SK-N-SH (cell line): Measurements from ENCODE around the gene CANX. TPM values are rescaled to one million over a fixed set of nuclear protein-coding genes. Genes with fewer than 3 reads are reported as not detected.

Source experiments
- CTCF ChIA-PET: fragments of 300-600, 350-600 bp; formaldehyde crosslinking; extraction: SDS; loops from one replicate; lab custom pipeline; 2021; lab: Yijun Ruan, JAX
- POLR2A ChIA-PET: fragments of 350-600 bp; sonication (Branson Sonifier 250); formaldehyde crosslinking; extraction: SDS; loops from one replicate; lab custom pipeline; 2020; ENCODE audit warnings: antibody characterized with exemption, inconsistent platforms; lab: Yijun Ruan, JAX
- DNase-seq: peaks from one replicate; pipeline ENCODE4 v3.0.0; 2012
- H2AFZ ChIP-seq: fragments of 200-600 bp; sonication (generic); 2 replicates; pipeline ENCODE4 v1.8.1; 2016; ENCODE audit warnings: antibody characterized with exemption, mild to moderate bottlenecking, low read depth
- H3F3A ChIP-seq: fragments of 200-600 bp; sonication (generic); replicated peaks from 2 replicates; pipeline ENCODE3; 2016; ENCODE audit warnings: antibody characterized with exemption, mild to moderate bottlenecking; ENCODE audit not compliant: insufficient read depth
- H3K27ac ChIP-seq, 2 experiments: fragments of 200-500 bp in 1 of 2; fragments of 200-600 bp in 1 of 2; sonication (Bioruptor generic) in 1 of 2; sonication (generic), shearing (Covaris generic) in 1 of 2; 2 replicates each; pipeline versions ENCODE4 v1.5.1 to v1.6.1; 2014 to 2016; ENCODE audit warnings: low read depth in 2 of 2, inconsistent platforms in 1 of 2, low read length in 1 of 2, mild to moderate bottlenecking in 1 of 2, mixed read lengths in 1 of 2
- H3K27me3 ChIP-seq: fragments of 200-600 bp; sonication (generic), shearing (Covaris generic); 2 replicates; pipeline ENCODE4 v1.6.1; 2016; ENCODE audit warnings: mixed run types; ENCODE audit not compliant: insufficient read depth
- H3K36me3 ChIP-seq, 2 experiments: fragments of 200-500 bp in 1 of 2; fragments of 200-600 bp in 1 of 2; sonication (Bioruptor generic) in 1 of 2; sonication (generic) in 1 of 2; replicated peaks in 1 of 2; 2 replicates each; pipeline versions ENCODE3 to v1.5.1; 2014 to 2016; ENCODE audit warnings: low read length in 1 of 2, mild to moderate bottlenecking in 1 of 2; ENCODE audit not compliant: insufficient read depth in 2 of 2, control insufficient read depth in 1 of 2
- H3K4me1 ChIP-seq, 2 experiments: fragments of 200-500 bp in 1 of 2; fragments of 200-600 bp in 1 of 2; sonication (Bioruptor generic) in 1 of 2; sonication (generic), shearing (Covaris generic) in 1 of 2; 2 replicates each; pipeline versions ENCODE4 v1.5.1 to v1.6.1; 2014 to 2016; ENCODE audit warnings: low read depth in 1 of 2, low read length in 1 of 2, mixed run types in 1 of 2; ENCODE audit not compliant: insufficient read depth in 2 of 2, control insufficient read depth in 1 of 2
- H3K4me2 ChIP-seq: fragments of 200-600 bp; sonication (generic), shearing (Covaris generic); 2 replicates; pipeline ENCODE4 v1.6.1; 2017; ENCODE audit warnings: mixed run types
- H3K4me3 ChIP-seq, 2 experiments: fragments of 200-500 bp in 1 of 2; fragments of 200-600 bp in 1 of 2; sonication (Bioruptor generic) in 1 of 2; sonication (generic), shearing (Covaris generic) in 1 of 2; 2 replicates each; pipeline versions ENCODE4 v1.5.1 to v1.8.1; 2014 to 2016; ENCODE audit warnings: low read depth in 2 of 2, inconsistent platforms in 1 of 2, low read length in 1 of 2, mild to moderate bottlenecking in 1 of 2, mixed read lengths in 1 of 2, moderate library complexity in 1 of 2
- H3K79me2 ChIP-seq: fragments of 200-600 bp; sonication (generic); 2 replicates; pipeline ENCODE4 v1.8.1; 2017; ENCODE audit warnings: mild to moderate bottlenecking; ENCODE audit not compliant: insufficient read depth
- H3K9ac ChIP-seq: fragments of 200-600 bp; sonication (generic); 2 replicates; pipeline ENCODE4 v1.6.1; 2017; ENCODE audit warnings: mixed run types
- H3K9me2 ChIP-seq: fragments of 200-600 bp; sonication (generic); 2 replicates; pipeline ENCODE4 v1.6.1; 2017; ENCODE audit warnings: mixed run types
- H3K9me3 ChIP-seq: fragments of 200-600 bp; sonication (generic); 2 replicates; pipeline ENCODE4 v1.6.1; 2017; ENCODE audit warnings: mixed run types, mild to moderate bottlenecking, moderate library complexity
- H4K20me1 ChIP-seq: fragments of 200-600 bp; sonication (generic); 2 replicates; pipeline ENCODE4 v1.6.1; 2017; ENCODE audit warnings: mild to moderate bottlenecking, mixed run types; ENCODE audit not compliant: insufficient read depth
- CHD2 ChIP-seq: fragments of 150-350 bp; IDR thresholded peaks from 2 replicates; pipeline ENCODE4 v1.6.1; 2018; ENCODE audit warnings: low read length; ENCODE audit not compliant: partially characterized antibody
- CTCF ChIP-seq: fragments of 200-600 bp; sonication (generic); IDR thresholded peaks from 2 replicates; pipeline ENCODE4 v1.6.1; 2017; ENCODE audit warnings: antibody characterized with exemption, mild to moderate bottlenecking, moderate library complexity
- ELF1 ChIP-seq: IDR thresholded peaks from 2 replicates; pipeline ENCODE4 v1.4.0; 2012
- EP300 ChIP-seq, 2 experiments: IDR thresholded peaks; 2 replicates each; pipeline versions ENCODE4 v1.4.0 to v1.6.1; 2012; ENCODE audit warnings: borderline replicate concordance in 1 of 2, low read depth in 1 of 2, low read length in 1 of 2
- FOXJ3 ChIP-seq: sonication (generic); formaldehyde crosslinking; IDR thresholded peaks from 2 replicates; pipeline ENCODE4 v1.5.1; 2020; ENCODE audit warnings: mild to moderate bottlenecking, missing genetic modification reagents
- GABPA ChIP-seq: IDR thresholded peaks from 2 replicates; pipeline ENCODE4 v1.4.0; 2012; ENCODE audit warnings: low read depth, mild to moderate bottlenecking
- GATA2 ChIP-seq: sonication (generic); formaldehyde crosslinking; IDR thresholded peaks from 2 replicates; pipeline ENCODE4 v1.5.0; 2020; ENCODE audit warnings: mild to moderate bottlenecking, missing genetic modification reagents
- IRF3 ChIP-seq: fragments of 150-350 bp; IDR thresholded peaks from 2 replicates; pipeline ENCODE4 v1.6.1; 2016; ENCODE audit warnings: mild to moderate bottlenecking, low read depth, low read length
- JUND ChIP-seq: IDR thresholded peaks from 2 replicates; pipeline ENCODE4 v1.4.0; 2012
- NFIC ChIP-seq: IDR thresholded peaks from 2 replicates; pipeline ENCODE4 v1.4.0; 2012; ENCODE audit warnings: borderline replicate concordance
- NRF1 ChIP-seq: IDR thresholded peaks from 2 replicates; pipeline ENCODE4 v1.6.1; 2012; ENCODE audit warnings: low read depth, mild to moderate bottlenecking, low read length
- PBX3 ChIP-seq: IDR thresholded peaks from 2 replicates; pipeline ENCODE4; 2012
- POLR2AphosphoS5 ChIP-seq: IDR thresholded peaks from 2 replicates; pipeline ENCODE4 v1.6.1; 2012; ENCODE audit warnings: low read depth, low read length
- REST ChIP-seq: IDR thresholded peaks from 2 replicates; pipeline ENCODE4 v1.6.1; 2012; ENCODE audit warnings: mild to moderate bottlenecking, low read depth, low read length, moderate library complexity
- RFX5 ChIP-seq: IDR thresholded peaks from 2 replicates; pipeline ENCODE4 v1.6.1; 2012; ENCODE audit warnings: mild to moderate bottlenecking, improper control_type of control experiment, low read length
- TEAD4 ChIP-seq: IDR thresholded peaks from 2 replicates; pipeline ENCODE4 v1.4.0; 2012; ENCODE audit warnings: mild to moderate bottlenecking, borderline replicate concordance; ENCODE audit not compliant: insufficient read depth
- YY1 ChIP-seq: IDR thresholded peaks from 2 replicates; pipeline ENCODE4 v1.4.0; 2012; ENCODE audit warnings: low read depth, mild to moderate bottlenecking
- WGBS: methylation state at CpG from one replicate; pipeline ENCODE4 v1.1.6; 2017; ENCODE audit warnings: low lambda C conversion rate; 5-methylcytosine and 5-hydroxymethylcytosine counted together
- polyA plus RNA-seq, 3 experiments: library from polyadenylated mRNA; depleted of rRNA; stranded (reverse); fragments of >200 nt; gene quantifications; 2 replicates each; pipeline ENCODE4 v1.2.3, GENCODE V29; 2012

Gene CANX
- polyA plus RNA-seq, 1 of the 3 experiments (the other 2 are of a cell fraction), result 215 TPM

GRCh38 chr5:179753971-179754370 is 55.2 kb downstream of the CANX start:
- Histone ChIP-seq H3K9me2 (no peaks in the 10 kb centered on the region), H3K9me3 (no peaks in the 10 kb centered on the region), H3K4me1 (no peaks in the 10 kb centered on the region; a peak in 1 of 4 replicates), H3K9ac (no peak overlapping the region), H2AFZ (no peak overlapping the region), H3K27me3 (no peaks in the 10 kb centered on the region), H3K36me3 (peaks cover 0 to 5% of the 10 kb centered on the region in 2 experiments), H3K79me2 (peaks cover 97% of the 10 kb centered on the region), H4K20me1 (peaks cover 89% of the 10 kb centered on the region), H3K4me2 (no peak overlapping the region), H3F3A (no peaks in the 10 kb centered on the region), H3K27ac (no peak overlapping the region), H3K4me3 (no peak overlapping the region)
- WGBS, result 98% methylated on average over 5 of the region's 5 CpGs
- DNase-seq, result no peak
- ChIA-PET POLR2A (no interaction called here), CTCF (interaction anchor here (1.1 to 2.9 kb wide), 3 partner anchors 9 to 42 kb away, joined by 3 to 17 read pairs (median 6); no protein-coding TSS in a partner anchor)
- TF ChIP-seq EP300 (IDR thresholded peaks at IDR 0.05; ENCODE audit: borderline replicate concordance in 1 of 2, low read depth in 1 of 2, low read length in 1 of 2), result no peak
- TF ChIP-seq RFX5, result no peak
- no peak for TF ChIP-seq ELF1
- TF ChIP-seq TEAD4, result no peak
- TF ChIP-seq YY1, result no peak
- TF ChIP-seq PBX3, result no peak
- no peak for TF ChIP-seq CTCF
- no peak for TF ChIP-seq JUND
- no peak for TF ChIP-seq POLR2AphosphoS5
- TF ChIP-seq GABPA, result no peak
- TF ChIP-seq NRF1, result no peak
- no peak for TF ChIP-seq CHD2
- TF ChIP-seq REST, result no peak
- TF ChIP-seq IRF3, result no peak
- no peak for TF ChIP-seq FOXJ3
- TF ChIP-seq GATA2 (CRISPR knock-in tag), result no peak
- no peak for TF ChIP-seq NFIC
